ENCODE data around the gene ACSS1.

DNA sequence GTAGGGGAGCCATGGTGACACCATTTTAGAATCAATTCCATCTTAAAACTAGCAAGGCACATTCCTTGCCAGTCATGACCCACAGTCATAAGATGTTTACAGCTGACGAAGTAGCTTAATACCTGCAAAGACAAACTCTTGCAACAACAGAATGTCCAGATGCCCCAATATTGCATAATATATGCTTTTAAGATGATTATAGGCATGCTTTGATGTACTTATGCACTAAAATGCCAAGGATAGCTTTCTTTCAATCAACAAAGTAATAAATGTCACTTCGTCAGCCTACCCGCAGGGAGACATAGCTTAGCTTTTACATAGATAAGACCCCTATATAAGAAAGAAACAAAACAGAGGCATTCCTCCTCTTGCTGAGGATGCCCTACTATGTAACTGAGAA, 26.7 kb downstream of the ACSS1 start:
- TF ChIP-seq, protein P1, sequence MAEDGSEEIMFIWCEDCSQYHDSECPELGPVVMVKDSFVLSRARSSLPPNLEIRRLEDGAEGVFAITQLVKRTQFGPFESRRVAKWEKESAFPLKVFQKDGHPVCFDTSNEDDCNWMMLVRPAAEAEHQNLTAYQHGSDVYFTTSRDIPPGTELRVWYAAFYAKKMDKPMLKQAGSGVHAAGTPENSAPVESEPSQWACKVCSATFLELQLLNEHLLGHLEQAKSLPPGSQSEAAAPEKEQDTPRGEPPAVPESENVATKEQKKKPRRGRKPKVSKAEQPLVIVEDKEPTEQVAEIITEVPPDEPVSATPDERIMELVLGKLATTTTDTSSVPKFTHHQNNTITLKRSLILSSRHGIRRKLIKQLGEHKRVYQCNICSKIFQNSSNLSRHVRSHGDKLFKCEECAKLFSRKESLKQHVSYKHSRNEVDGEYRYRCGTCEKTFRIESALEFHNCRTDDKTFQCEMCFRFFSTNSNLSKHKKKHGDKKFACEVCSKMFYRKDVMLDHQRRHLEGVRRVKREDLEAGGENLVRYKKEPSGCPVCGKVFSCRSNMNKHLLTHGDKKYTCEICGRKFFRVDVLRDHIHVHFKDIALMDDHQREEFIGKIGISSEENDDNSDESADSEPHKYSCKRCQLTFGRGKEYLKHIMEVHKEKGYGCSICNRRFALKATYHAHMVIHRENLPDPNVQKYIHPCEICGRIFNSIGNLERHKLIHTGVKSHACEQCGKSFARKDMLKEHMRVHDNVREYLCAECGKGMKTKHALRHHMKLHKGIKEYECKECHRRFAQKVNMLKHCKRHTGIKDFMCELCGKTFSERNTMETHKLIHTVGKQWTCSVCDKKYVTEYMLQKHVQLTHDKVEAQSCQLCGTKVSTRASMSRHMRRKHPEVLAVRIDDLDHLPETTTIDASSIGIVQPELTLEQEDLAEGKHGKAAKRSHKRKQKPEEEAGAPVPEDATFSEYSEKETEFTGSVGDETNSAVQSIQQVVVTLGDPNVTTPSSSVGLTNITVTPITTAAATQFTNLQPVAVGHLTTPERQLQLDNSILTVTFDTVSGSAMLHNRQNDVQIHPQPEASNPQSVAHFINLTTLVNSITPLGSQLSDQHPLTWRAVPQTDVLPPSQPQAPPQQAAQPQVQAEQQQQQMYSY (CRISPR knock-in tag; IDR thresholded peaks at IDR 0.05), result no peak
- TF ChIP-seq, protein P2, sequence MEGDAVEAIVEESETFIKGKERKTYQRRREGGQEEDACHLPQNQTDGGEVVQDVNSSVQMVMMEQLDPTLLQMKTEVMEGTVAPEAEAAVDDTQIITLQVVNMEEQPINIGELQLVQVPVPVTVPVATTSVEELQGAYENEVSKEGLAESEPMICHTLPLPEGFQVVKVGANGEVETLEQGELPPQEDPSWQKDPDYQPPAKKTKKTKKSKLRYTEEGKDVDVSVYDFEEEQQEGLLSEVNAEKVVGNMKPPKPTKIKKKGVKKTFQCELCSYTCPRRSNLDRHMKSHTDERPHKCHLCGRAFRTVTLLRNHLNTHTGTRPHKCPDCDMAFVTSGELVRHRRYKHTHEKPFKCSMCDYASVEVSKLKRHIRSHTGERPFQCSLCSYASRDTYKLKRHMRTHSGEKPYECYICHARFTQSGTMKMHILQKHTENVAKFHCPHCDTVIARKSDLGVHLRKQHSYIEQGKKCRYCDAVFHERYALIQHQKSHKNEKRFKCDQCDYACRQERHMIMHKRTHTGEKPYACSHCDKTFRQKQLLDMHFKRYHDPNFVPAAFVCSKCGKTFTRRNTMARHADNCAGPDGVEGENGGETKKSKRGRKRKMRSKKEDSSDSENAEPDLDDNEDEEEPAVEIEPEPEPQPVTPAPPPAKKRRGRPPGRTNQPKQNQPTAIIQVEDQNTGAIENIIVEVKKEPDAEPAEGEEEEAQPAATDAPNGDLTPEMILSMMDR (IDR thresholded peaks at IDR 0.05), result no peak
- no peak for TF ChIP-seq ESRRA (CRISPR knock-in tag; IDR thresholded peaks at IDR 0.05; ENCODE audit: borderline replicate concordance)
- TF ChIP-seq TP53 (CRISPR knock-in tag; IDR thresholded peaks at IDR 0.05), result no peak
- TF ChIP-seq, protein P3, sequence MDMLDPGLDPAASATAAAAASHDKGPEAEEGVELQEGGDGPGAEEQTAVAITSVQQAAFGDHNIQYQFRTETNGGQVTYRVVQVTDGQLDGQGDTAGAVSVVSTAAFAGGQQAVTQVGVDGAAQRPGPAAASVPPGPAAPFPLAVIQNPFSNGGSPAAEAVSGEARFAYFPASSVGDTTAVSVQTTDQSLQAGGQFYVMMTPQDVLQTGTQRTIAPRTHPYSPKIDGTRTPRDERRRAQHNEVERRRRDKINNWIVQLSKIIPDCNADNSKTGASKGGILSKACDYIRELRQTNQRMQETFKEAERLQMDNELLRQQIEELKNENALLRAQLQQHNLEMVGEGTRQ (CRISPR knock-in tag; IDR thresholded peaks at IDR 0.05), result no peak
- no peak for TF ChIP-seq ZNF219 (CRISPR knock-in tag; IDR thresholded peaks at IDR 0.05; ENCODE audit: borderline replicate concordance)

All from WTC11 (cell line).